T-cell (primary cell): Measurements from ENCODE around the gene CCDC196. TPM values are rescaled to one million over a fixed set of nuclear protein-coding genes. Genes with fewer than 3 reads are reported as not detected.

Experiments
- ATAC-seq, 4 experiments: fragments of 200-7000 bp in 3 of 4; fragments of 150-1000 bp in 1 of 4; cut with Tn5 transposase; replicated peaks in 1 of 4; 1 replicate in 3 of 4; 2 replicates in 1 of 4; pipeline ENCODE4 v1.10.0; 2021; ENCODE audit warnings: moderate library complexity in 3 of 4, mild to moderate bottlenecking in 2 of 4, moderate number of reproducible peaks in 1 of 4
- CTCF ChIA-PET, 2 donors: fragments of 300-600 bp; sonication (Branson Sonifier 250); formaldehyde crosslinking; loops; one replicate each; lab custom pipeline; 2022; ENCODE audit warnings: antibody characterized with exemption in 2 of 2; lab: Charles Lee
- POLR2A ChIA-PET, 2 donors: fragments of 300-600 bp; sonication (Branson Sonifier 250); formaldehyde crosslinking; loops; one replicate each; lab custom pipeline; 2022; ENCODE audit warnings: antibody characterized with exemption in 2 of 2; lab: Charles Lee
- DNase-seq, 35 experiments: peaks; one replicate each; pipeline versions ENCODE4 v3.0.0 to v3.0.0-alpha.2; 2013 to 2023
- H3K27ac ChIP-seq: one replicate; pipeline ENCODE4 v1.5.1; 2013; ENCODE audit warnings: low read length
- H3K27me3 ChIP-seq, 2 experiments: replicated peaks in 1 of 2; 1 replicate in 1 of 2; 2 replicates in 1 of 2; pipeline versions ENCODE4 v1.6.1 to v1.7.0; 2013; ENCODE audit warnings: low read length in 1 of 2, mixed read lengths in 1 of 2; ENCODE audit not compliant: control insufficient read depth in 2 of 2, insufficient read depth in 2 of 2; ENCODE audit errors: extremely low read depth in 1 of 2
- H3K36me3 ChIP-seq, 2 donors: 1 replicate in 1 of 2; 2 replicates in 1 of 2; pipeline versions ENCODE4 v1.6.1 to v1.7.0; 2013; ENCODE audit warnings: low read length in 1 of 2; ENCODE audit not compliant: control insufficient read depth in 2 of 2, insufficient read depth in 1 of 2; ENCODE audit errors: extremely low read depth in 1 of 2
- H3K4me1 ChIP-seq, 2 experiments: 1 replicate in 1 of 2; 2 replicates in 1 of 2; pipeline versions ENCODE4 v1.6.1 to v1.7.0; 2013; ENCODE audit warnings: low read length in 2 of 2, mixed read lengths in 1 of 2; ENCODE audit not compliant: insufficient read depth in 2 of 2, control insufficient read depth in 1 of 2; ENCODE audit errors: extremely low read depth in 1 of 2
- H3K4me3 ChIP-seq, 2 donors: 1 replicate in 1 of 2; 2 replicates in 1 of 2; pipeline versions ENCODE4 v1.5.1 to v1.7.0; 2013; ENCODE audit warnings: mild to moderate bottlenecking in 2 of 2, low read length in 1 of 2, moderate library complexity in 1 of 2; ENCODE audit not compliant: control insufficient read depth in 1 of 2; ENCODE audit errors: extremely low read depth in 1 of 2
- H3K9me3 ChIP-seq: 2 replicates; pipeline ENCODE4 v1.7.0; 2013
- H3K27ac Mint-ChIP-seq, 2 donors: one replicate each; pipeline ENCODE4 v1.8.0; 2020 to 2021; ENCODE audit warnings: mild to moderate bottlenecking in 2 of 2, mixed read lengths in 2 of 2
- H3K27me3 Mint-ChIP-seq, 2 donors: one replicate each; pipeline ENCODE4 v1.8.0; 2021 to 2022; ENCODE audit warnings: mixed read lengths in 2 of 2
- H3K36me3 Mint-ChIP-seq: one replicate; pipeline ENCODE4 v1.8.0; 2021; ENCODE audit warnings: mixed read lengths
- H3K4me1 Mint-ChIP-seq, 3 donors: one replicate each; pipeline ENCODE4 v1.8.0; 2020 to 2022; ENCODE audit warnings: mixed read lengths in 3 of 3, mild to moderate bottlenecking in 1 of 3
- H3K4me3 Mint-ChIP-seq, 3 donors: one replicate each; pipeline ENCODE4 v1.8.0; 2020 to 2022; ENCODE audit warnings: mild to moderate bottlenecking in 3 of 3, mixed read lengths in 3 of 3, moderate library complexity in 3 of 3
- H3K9me3 Mint-ChIP-seq, 3 donors: one replicate each; pipeline ENCODE4 v1.8.0; 2020 to 2022; ENCODE audit warnings: mixed read lengths in 3 of 3
- WGBS: methylation state at CpG from one replicate; pipeline ENCODE4 v1.1.5; 2013; ENCODE audit warnings: missing lambda C conversion rate; ENCODE audit not compliant: insufficient coverage; 5-methylcytosine and 5-hydroxymethylcytosine counted together
- total RNA-seq, 35 experiments: library from RNA in 6 of 35; stranded (reverse) in 6 of 35; fragments of 120-200 nt in 1 of 35; gene quantifications; one replicate each; pipeline versions ENCODE4 v1.2.1 to v1.2.4 and lab custom pipeline; 2013 to 2026

Gene CCDC196
- total RNA-seq, 5 donors from 2014 or later (not counting 1 experiment from before 2014, with no cell fraction given): not detected

DNA sequence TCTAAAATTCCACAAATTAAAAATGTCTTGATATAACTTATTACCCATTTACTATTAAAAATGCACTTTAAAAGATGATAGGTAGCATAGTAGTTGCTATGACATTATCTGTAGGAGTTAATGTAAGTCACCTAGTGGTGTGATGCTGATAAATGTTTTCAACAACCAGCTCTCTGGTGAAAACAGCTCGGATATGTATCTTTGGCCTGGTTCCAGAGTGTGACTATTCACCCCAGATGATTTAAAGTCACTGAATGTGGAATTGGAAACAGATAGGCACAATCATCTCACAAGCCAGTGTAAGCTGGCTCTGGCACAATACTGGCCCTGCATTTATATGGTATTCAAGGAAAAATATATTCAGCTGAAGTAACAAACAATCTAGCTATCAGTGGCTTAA lies 9.2 kb upstream of the CCDC196 start:
- Histone ChIP-seq H3K4me3 (no peak overlapping the region), H3K27me3 (no peaks in the 10 kb centered on the region)

DNA sequence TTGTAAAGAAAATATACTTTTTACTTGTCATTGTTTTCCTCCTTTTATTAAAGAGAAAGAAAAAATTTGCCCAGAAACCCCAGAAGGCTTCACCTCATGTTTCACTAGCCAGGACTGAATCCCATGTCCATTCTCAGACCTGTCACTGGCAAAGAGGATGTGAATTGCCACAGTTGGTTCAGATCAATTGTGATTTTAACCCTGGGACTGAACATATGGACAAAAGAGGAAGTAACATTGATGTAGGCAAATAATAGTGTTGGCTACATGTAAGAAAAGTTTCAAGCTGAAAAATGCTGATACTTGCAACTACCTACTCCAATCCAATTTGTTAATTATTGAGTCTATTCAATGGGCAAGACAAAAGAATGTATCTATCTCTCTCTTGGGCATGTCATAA lies 8.6 kb upstream of the CCDC196 start:
- Histone ChIP-seq H3K4me1 (no peaks in the 10 kb centered on the region), H3K4me3 (no peak overlapping the region), H3K9me3 (no peaks in the 10 kb centered on the region), H3K27ac (no peak overlapping the region), H3K27me3 (no peaks in the 10 kb centered on the region), H3K36me3 (no peaks in the 10 kb centered on the region)
- ATAC-seq (no peak), DNase-seq (no peak)
- Mint-ChIP-seq H3K27me3 (no peaks in the 10 kb centered on the region), H3K4me3 (no peak overlapping the region), H3K9me3 (peaks cover 0 to 3% (median 0%) of the 10 kb centered on the region in 3 donors), H3K4me1 (no peaks in the 10 kb centered on the region), H3K27ac (no peak overlapping the region), H3K36me3 (peaks cover 7% of the 10 kb centered on the region)
- CTCF ChIA-PET: no interaction called here
- POLR2A ChIA-PET: no interaction called here

More for the DNA sequence above, 9.2 kb upstream of the CCDC196 start:
- Mint-ChIP-seq H3K4me3 (no peak overlapping the region), H3K4me1 (no peaks in the 10 kb centered on the region), H3K9me3 (peaks cover 2 to 9% (median 3%) of the 10 kb centered on the region in 3 donors), H3K36me3 (peaks cover 13% of the 10 kb centered on the region), H3K27ac (no peak overlapping the region), H3K27me3 (no peaks in the 10 kb centered on the region)
- ATAC-seq (no peak), DNase-seq (no peak)
- H3K27ac ChIP-seq: no peak overlapping the region
- H3K36me3 ChIP-seq: no peaks in the 10 kb centered on the region
- POLR2A ChIA-PET: no interaction called here
- WGBS: no CpG with 5 or more reads among the region's 1 CpG
- H3K9me3 ChIP-seq: no peaks in the 10 kb centered on the region
- CTCF ChIA-PET: no interaction called here
- H3K4me1 ChIP-seq: no peaks in the 10 kb centered on the region

GRCh38 chr14:66482873-66483272 lies 3.3 kb upstream of the CCDC196 start:
- H3K27me3 Mint-ChIP-seq: no peaks in the 10 kb centered on the region
- no peak overlapping the region for H3K27ac Mint-ChIP-seq
- peaks cover 4% of the 10 kb centered on the region for H3K36me3 Mint-ChIP-seq
- ChIA-PET POLR2A (no interaction called here), CTCF (no interaction called here)
- ATAC-seq (no peak), DNase-seq (no peak)
- Histone ChIP-seq H3K9me3 (no peaks in the 10 kb centered on the region), H3K4me1 (no peaks in the 10 kb centered on the region), H3K27ac (no peak overlapping the region), H3K4me3 (no peak overlapping the region), H3K27me3 (no peaks in the 10 kb centered on the region), H3K36me3 (no peaks in the 10 kb centered on the region)
- no CpG with 5 or more reads among the region's 2 CpGs for WGBS
- no peaks in the 10 kb centered on the region for H3K9me3 Mint-ChIP-seq
- H3K4me1 Mint-ChIP-seq: peaks cover 0 to 1% (median 0%) of the 10 kb centered on the region in 3 donors
- no peak overlapping the region for H3K4me3 Mint-ChIP-seq

DNA sequence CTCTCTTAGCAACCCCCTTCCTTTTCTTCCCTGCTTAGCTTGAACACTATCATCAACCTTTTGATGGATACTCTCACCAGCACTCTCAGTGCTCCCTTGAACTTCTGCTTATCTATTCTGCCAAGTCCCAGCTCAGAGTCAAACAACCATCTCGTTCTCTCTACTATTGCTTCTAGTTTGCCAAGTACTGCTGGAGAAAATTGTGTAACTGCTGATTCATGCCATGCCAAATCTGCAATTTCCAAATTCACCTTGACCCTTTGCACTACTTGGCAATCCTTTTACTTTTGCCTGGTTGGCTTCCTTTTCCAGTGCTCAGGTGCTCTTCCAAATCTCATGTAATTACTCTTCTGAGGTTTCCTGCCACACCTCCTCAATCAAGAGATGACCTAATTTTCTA lies 2.8 kb upstream of the CCDC196 start:
- Histone ChIP-seq H3K4me1 (no peaks in the 10 kb centered on the region), H3K9me3 (no peaks in the 10 kb centered on the region), H3K36me3 (no peaks in the 10 kb centered on the region), H3K27ac (no peak overlapping the region), H3K27me3 (no peaks in the 10 kb centered on the region), H3K4me3 (no peak overlapping the region)
- H3K4me3 Mint-ChIP-seq: no peak overlapping the region
- DNase-seq (no peak), ATAC-seq (no peak)
- no peak overlapping the region for H3K27ac Mint-ChIP-seq
- H3K4me1 Mint-ChIP-seq: peaks cover 0 to 1% (median 0%) of the 10 kb centered on the region in 3 donors
- POLR2A ChIA-PET: no interaction called here
- WGBS: 78% methylated on average over 1 of the region's 1 CpG
- CTCF ChIA-PET: no interaction called here
- H3K9me3 Mint-ChIP-seq: no peaks in the 10 kb centered on the region
- H3K27me3 Mint-ChIP-seq: no peaks in the 10 kb centered on the region
- peaks cover 4% of the 10 kb centered on the region for H3K36me3 Mint-ChIP-seq

GRCh38 chr14:66485029-66485428 lies 1.1 kb upstream of the CCDC196 start:
- Mint-ChIP-seq H3K4me3 (no peak overlapping the region), H3K27ac (no peak overlapping the region), H3K4me1 (peaks cover 0 to 1% (median 0%) of the 10 kb centered on the region in 3 donors), H3K27me3 (no peaks in the 10 kb centered on the region), H3K9me3 (no peaks in the 10 kb centered on the region), H3K36me3 (peaks cover 4% of the 10 kb centered on the region)
- ChIA-PET CTCF (no interaction called here), POLR2A (interaction anchor here in 1 of 2 donors (0.6 kb wide), 1 partner anchor 1346 kb away, joined by 3 read pairs; no protein-coding TSS in a partner anchor)
- 84% methylated on average over 2 of the region's 3 CpGs for WGBS
- Histone ChIP-seq H3K4me3 (no peak overlapping the region), H3K27ac (no peak overlapping the region), H3K36me3 (no peaks in the 10 kb centered on the region), H3K4me1 (no peaks in the 10 kb centered on the region), H3K27me3 (no peaks in the 10 kb centered on the region), H3K9me3 (no peaks in the 10 kb centered on the region)
- ATAC-seq (no peak), DNase-seq (no peak)

- ATAC-seq (no peak), DNase-seq (no peak)
- POLR2A ChIA-PET: no interaction called here
- CTCF ChIA-PET: no interaction called here
- Mint-ChIP-seq H3K9me3 (no peaks in the 10 kb centered on the region), H3K27me3 (no peaks in the 10 kb centered on the region), H3K36me3 (peaks cover 4% of the 10 kb centered on the region), H3K4me3 (no peak overlapping the region), H3K4me1 (peaks cover 0 to 1% (median 0%) of the 10 kb centered on the region in 3 donors), H3K27ac (no peak overlapping the region)
- H3K4me1 ChIP-seq: no peaks in the 10 kb centered on the region
- no CpG with 5 or more reads among the region's 2 CpGs for WGBS
- no peak overlapping the region for H3K27ac ChIP-seq
- H3K9me3 ChIP-seq: no peaks in the 10 kb centered on the region
- H3K4me3 ChIP-seq: no peak overlapping the region
- H3K27me3 ChIP-seq: no peaks in the 10 kb centered on the region
- no peaks in the 10 kb centered on the region for H3K36me3 ChIP-seq
Measured at GRCh38 chr14:66487164-66487563, 993 bp downstream of the CCDC196 start.
